GM21723 (cell line): ENCODE data around the gene LRP1B.
"Not testable (repeated sequence)": the region's sequence is repeated elsewhere in the genome, so short reads cannot be mapped to it uniquely, and the experiment has no call there.

Experiments used
- ATAC-seq: cut with Tn5 transposase; IDR thresholded peaks from one replicate; pipeline ENCODE4 v1.9.1; 2021; ENCODE audit warnings: mild to moderate bottlenecking, moderate library complexity; ENCODE audit not compliant: unreplicated experiment

LRP1B gene

GRCh38 chr2:140344838-140345237 is 1786.0 kb downstream of the LRP1B start:
- no peak for ATAC-seq

GRCh38 chr2:140344266-140344665 is 1786.5 kb downstream of the LRP1B start:
- not testable (repeated sequence) for ATAC-seq

GRCh38 chr2:140338795-140339194 is 1792.0 kb downstream of the LRP1B start:
- no peak for ATAC-seq

DNA sequence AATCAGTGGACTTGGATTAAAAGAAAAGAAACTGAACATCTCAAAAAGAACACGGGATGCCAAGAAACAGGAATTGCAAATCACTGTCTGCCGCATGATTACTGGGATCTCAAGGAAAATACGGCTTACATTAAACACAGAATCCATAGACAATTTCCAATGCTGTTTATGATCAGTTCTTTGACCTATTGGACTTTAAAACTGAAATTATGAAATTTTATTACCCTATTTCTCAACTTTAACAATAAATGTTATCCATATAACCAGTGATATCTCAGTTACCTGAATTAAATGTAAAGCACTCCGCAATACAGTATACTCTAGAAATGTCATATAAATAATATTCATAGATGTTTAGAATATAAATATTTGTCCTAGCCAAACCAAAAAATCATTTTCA is 1793.8 kb downstream of the LRP1B start:
- no peak for ATAC-seq

GRCh38 chr2:140316345-140316744 is 1814.5 kb downstream of the LRP1B start:
- no peak for ATAC-seq

- ATAC-seq, result no peak
Observed at GRCh38 chr2:140311905-140312304, 1818.9 kb downstream of the LRP1B start.

GRCh38 chr2:140308706-140309105 is 1822.1 kb downstream of the LRP1B start:
- ATAC-seq, result no peak

DNA sequence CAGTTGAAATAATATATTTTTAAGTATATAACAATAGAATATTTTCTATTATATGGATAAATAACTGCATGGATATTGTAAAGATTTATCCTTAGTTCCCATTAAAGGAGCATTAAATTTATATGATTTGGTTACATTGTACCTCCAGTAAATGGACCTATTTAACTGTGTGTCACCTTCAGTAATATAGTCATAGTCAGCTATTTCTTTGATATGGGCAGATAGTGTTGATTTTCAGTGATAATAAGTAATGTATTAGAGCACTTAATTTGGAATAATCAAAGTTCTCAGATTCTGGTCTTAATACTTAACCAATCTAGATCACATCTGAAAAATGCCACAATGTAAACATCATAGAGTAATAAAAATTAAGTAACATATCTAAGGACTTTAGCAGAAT is 1823.3 kb downstream of the LRP1B start:
- no peak for ATAC-seq

DNA sequence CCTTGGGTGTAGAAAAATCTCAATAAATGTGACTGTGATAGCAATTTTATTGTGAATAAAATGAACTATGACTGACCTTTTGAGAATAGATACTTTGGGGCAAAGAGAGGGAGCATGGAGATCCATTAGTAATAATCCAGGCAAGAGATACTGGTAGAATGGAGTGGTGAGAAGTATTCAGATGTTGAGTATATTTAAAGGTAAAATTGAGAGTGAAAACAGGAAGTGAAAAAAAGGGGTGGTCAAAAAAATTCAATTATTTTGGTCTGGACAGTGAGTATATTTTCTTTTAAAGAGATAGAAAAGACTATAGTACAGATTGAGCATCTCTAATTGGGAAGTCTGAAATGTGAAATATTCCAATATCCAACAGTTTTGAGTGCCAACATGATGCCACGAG is 1835.0 kb downstream of the LRP1B start:
- no peak for ATAC-seq

DNA sequence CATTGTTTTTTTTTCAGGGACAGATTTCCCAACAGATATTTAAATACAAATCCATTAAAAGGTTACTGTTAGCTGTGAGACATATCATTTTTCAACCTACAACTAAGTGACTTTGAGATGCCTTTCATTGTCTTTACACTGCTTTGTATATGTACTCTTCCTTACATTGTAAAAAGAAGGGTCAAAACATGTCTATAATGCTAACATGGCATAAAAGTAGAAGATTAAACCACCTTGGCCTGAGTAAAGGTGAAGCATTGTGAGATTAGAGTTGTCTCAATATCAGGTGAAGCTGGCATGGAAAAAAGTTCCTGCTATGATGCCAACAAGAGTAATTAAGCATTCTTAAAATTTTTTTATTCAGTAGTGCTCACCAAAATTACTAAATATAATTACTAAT is 1842.1 kb downstream of the LRP1B start:
- ATAC-seq, result no peak

GRCh38 chr2:140288213-140288612 is 1842.6 kb downstream of the LRP1B start:
- no peak for ATAC-seq

GRCh38 chr2:140286377-140286776 is 1844.4 kb downstream of the LRP1B start:
- ATAC-seq, result no peak

DNA sequence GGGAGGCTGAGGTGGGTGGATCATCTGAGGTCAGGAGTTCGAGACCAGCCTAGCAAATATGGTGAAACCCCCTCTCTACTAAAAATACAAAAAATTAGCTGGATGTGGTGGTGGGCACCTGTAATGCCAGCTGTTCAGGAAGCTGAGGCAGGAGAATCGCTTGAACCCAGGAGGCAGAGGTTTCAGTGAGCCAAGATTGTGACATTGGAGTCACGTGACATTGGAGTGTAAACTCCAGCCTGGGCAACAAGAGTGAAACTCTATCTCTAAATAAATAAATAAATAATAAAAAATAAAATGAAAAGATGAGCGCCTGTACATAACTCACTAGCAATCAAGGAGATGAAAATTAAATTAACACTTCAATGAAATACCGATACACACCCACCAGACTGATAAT is 1853.5 kb downstream of the LRP1B start:
- ATAC-seq, result not testable (repeated sequence)

DNA sequence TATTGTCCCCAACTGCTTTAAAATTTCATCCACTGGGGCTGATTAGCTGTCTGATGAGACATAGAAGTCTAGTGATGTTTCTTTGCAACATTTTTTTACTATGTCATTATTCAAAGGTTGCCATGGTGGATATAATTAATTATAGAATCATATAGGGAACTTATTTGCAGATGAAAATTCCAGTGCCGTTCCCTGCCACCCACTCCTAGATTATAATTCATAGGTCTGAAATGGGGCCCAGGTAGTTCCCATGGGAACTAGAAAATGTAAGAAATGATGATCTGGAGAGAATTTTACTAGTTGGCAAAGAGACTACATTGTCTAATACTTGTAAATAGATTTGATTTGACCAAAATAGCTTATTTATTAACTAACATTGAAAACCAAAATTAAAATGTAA is 1854.2 kb downstream of the LRP1B start:
- ATAC-seq, result no peak

DNA sequence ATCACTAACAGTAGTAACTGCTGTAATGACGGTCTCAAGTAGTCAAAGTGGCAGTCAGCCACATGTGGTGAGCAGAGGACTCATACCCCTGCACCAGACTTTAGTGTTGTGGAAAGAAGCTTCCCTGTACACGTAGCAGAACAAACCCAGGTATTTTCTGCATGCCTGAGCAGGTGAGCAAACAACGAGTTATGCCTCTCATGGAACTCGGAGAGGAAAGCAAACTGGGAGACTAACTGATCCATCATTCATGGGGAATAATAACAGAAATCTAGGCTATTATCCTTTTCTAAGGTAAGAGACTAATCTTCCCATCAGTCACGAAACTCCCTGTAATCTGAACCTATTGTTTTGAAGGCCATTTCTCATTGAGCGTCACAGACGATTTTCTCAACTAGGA is 1855.4 kb downstream of the LRP1B start:
- ATAC-seq, result no peak

GRCh38 chr2:140274891-140275290 is 1855.9 kb downstream of the LRP1B start:
- no peak for ATAC-seq

GRCh38 chr2:140273958-140274357 is 1856.9 kb downstream of the LRP1B start:
- ATAC-seq, result no peak

DNA sequence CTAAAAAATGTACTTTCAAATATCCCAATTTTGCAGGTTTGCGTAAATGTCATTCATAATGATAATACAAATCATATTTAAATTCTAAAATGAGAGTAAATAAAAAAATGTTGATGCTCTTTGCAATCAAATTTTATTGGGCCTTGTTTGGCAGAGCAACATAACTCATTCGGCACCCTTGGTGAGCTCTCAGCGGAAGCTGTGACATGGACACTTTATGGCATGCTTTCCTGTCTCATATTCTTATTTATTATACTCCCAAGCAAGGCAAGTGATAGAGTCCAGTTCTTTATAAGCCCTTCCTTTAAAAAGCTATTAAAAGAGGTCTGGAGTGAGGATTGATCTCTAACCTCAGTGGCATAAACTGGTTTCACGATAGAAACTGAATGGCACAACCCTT is 1857.4 kb downstream of the LRP1B start:
- no peak for ATAC-seq

DNA sequence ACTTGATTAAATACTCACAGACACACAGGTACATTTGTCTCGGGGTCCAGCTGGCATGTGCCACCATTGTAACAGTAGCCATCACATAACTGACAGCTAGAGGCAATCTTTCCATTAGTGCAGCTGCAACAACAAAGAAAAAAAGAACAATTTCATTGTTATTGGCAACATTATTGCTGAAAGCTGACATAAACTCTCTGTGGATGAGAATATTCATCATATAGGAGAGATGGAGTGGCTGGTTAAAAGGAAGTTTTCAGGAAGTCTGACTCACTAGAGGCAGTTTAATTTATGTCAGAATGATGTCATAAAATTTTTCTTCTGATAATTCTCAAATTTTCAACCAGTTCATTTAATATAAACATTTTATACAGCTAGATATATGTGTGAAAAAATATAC is 1860.6 kb downstream of the LRP1B start:
- no peak for ATAC-seq

GRCh38 chr2:140269000-140269399 is 1861.8 kb downstream of the LRP1B start:
- ATAC-seq, result no peak

- no peak for ATAC-seq
Observed at GRCh38 chr2:140262908-140263307, 1867.9 kb downstream of the LRP1B start.

DNA sequence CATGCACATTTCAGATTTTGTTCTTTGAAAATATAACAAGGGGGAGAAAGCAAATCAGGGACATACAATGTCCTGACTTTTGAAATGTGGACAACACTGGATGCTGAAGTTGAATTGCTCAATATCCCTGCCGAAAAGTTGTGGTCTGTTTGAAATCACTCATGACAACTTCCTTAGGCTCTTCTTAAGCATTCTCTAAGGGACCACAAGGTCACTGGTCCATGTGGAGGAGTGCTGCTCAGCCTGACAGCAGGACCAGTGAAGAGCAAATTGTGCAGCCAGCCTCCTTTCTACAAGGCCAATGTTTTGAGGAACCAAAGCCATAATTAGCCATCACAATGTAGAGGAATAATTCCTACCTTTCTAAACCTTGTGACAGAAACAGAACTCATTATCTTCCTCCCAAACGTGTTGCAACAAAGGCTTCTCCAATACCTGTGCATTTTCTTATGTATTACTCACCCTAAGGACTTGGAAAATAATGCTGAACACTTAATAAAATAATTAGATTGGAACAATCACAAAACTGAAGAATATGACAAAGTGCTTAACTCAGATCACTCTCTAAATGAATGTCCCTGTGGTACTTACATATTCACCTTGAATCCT is 1873.0 kb downstream of the LRP1B start:
- no peak for ATAC-seq

- ATAC-seq, result no peak
Observed at GRCh38 chr2:140256080-140256479, 1874.7 kb downstream of the LRP1B start.
